Inflammatory macrophage treated with lipopolysaccharide for 1 hour (primary cell): ENCODE data around the gene LRP1B.

Experiments
- DNase-seq, 2 donors: peaks; one replicate each; pipeline ENCODE4 v3.0.0-alpha.2; 2020 to 2022

The LRP1B gene

DNA sequence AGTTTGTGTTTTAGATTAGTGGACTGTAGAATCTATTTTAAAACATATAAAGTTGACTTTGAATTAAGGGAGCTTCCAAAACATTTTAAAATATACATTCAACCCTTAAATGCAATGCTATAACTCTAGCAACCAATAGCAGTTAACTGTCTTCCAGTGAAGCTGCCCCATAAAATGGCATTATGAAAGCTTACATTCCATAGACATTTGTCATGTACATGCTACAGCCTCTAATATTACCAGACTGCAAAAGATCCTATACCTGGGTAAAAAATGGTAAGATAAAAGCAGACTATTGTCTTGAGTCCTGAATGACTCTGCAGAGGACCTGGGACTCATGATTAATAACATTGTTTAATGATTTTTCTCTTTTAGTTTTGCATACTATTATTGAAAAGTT, 489.4 kb downstream of the LRP1B start:
- no peak for DNase-seq

DNA sequence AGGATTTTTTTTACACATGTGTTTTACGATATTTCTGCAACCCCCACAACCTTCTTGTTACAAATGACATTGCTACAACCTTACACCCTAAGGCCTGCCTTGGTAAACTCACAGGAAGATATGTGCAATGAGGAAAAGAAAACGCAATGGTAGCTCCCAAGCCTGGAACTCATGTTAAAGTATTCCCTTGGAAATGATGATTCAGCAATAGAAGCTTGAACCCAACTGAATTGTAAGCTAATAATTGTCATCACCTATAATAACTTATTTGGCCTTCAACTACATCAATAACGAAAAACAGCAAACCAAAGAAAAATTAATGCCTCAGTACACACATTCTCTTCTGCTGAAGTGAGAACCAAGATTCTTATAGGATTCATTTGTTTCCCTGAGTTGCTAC, 491.0 kb downstream of the LRP1B start:
- DNase-seq = no peak

DNA sequence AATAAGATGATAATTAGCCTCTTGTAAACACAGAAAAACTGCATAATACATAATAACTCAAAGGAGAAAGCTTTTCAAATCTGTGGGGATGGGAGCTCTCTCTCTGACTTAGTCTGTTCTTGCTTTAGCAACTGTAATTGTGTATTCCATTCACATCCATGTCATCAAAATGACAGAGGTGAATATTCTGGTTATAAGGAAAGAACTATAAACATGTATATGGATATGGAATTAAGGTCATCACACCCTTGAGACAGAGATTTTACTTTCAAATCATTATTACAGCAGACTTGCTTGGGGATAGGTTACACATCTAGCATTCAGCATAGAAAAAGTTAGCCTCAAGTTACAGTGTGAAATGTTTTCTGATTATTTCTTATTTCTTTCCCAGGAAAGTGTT, 497.7 kb downstream of the LRP1B start:
- no peak for DNase-seq

DNA sequence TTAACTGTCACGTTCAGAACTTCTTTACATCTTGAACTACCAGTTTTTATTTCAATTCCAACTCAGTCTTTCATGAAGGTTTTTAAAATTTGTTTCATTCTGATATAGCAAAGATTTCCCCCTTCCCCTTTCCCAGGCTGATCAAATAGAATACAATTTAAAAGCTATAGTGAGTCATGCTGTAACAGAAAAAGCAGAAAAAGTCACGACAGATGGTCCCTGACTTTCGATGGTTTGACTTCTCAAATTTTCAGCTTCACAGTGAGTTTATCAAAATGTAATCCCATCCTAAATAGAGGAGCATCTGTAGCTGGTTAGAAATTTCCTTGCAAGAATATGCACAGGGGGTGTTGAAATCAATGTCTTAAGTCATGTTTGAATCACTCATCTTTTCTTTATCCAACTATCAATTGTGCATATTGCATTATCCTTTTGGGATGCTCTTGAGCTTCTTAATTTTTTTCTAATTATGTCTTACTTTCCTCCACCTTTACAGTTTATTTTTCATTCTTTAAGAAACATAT, 500.3 kb downstream of the LRP1B start:
- no peak for DNase-seq

DNA sequence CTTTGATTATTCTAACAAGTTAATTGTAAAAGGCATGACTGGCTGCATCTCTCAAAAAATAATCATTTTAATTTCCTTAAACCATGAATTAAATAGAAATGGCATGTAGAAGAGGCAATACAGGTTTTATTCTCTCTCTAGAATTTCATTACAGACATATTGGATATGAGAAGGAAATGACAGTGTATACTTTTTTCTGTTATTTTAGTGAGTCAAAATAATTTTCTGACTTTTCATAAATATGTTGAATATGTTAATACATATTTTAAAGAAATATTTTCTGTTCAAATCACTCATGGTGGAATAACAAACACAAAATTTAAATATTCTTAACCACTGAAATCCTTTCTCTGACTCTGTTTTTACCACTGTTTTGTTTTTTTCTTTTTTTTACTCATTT, 510.4 kb downstream of the LRP1B start:
- no peak for DNase-seq

DNA sequence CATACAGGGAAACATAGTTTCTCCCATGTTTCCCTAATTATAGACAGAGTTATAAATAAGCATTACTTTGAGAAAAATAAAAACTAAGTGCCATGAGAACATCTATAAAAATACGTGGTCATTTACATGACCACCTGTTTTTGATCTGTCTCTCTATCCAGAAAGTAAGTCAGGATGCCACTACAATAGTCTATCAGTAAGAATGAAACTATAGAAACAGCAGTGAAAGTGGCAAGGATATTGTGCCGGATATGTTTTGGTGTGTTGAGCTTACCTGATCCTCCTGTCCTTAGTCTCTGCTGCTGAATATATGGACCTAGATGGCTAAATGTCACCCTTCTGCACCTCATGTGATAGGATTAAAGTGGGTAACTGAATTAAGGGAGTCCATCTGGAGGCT, 512.4 kb downstream of the LRP1B start:
- DNase-seq = no peak

DNA sequence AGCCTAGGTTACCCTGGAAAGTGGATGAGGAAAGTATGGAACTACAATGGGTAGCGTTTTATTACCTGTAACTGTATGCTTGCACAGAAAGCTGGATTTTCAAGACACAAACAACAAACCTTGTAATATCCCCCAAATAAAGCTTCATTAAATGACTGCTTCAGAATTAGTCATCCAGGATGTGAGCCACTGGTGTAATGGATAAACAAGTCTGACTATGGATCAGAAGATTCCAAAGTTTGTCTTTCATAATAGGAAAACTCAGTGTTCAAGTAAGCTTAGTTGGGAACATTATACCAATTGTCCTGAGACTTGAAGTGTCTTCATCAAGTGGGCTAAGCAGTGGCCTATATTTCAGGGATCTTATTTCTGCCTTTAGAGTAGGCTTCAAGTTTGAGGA, 518.8 kb downstream of the LRP1B start:
- DNase-seq = no peak

DNA sequence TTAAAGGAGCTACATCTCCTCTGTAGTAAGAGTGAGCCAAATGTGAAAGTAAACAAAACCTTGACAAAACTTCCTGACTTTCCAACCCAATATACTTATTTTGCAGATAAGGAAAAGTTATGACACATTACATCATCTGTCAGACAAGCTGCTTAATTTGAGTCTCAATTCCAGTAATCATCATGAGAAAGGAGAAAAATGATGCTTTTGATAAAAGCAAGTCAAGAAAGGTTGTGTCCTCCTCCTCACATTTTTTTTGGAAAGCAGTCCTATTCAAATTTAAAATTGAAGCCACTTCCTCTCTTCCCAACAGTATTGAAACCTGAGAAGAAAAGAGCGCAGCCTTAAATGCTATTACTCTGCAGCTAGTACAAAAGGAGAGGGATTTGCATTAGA, 519.6 kb downstream of the LRP1B start:
- no peak for DNase-seq

DNA sequence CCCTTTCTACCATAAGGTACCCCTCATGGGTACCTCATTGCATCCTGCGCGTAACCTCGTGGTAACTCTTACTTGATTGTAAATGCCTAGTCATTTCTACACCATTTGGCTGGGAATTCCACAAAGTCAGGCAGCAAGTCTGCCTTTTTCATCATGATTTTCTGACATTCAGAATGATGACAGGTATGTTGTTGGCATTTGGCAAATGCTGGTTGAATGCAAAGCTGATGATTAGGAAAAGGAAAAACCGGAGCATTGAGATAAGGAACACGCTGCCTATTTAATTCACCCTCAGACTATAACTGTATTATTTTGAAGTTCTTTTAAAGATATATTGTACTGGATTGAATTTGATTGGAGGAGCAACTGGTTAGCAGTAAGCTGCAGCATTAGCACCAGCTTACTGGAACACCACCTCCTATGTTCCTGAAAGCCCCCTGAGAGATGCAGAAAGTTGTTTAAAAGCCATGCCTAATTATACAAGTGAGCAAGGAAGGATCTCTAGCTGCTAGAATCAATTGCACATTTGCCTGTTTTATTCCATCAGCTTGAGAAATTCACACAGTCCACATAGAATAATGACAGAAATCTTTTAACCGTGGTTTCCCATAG, 520.1 kb downstream of the LRP1B start:
- DNase-seq = no peak

DNA sequence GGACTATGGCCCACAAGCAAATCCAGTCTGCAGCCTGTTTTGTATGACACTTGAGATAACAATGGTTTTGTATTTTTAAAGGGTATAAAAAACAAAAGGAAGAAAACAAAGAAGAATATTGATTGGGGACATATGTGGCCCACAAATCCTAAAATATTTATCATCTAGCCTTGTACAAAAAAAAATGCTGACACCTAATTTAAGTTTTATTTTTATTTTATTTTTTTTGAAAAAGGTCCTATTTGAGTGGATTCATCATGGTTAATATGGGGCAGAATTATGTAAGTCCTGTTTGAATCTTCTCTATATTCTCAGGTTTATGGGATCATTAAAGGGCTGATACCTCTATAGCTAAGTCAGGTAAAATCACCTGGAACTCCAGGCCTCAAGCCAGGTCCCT, 525.7 kb downstream of the LRP1B start:
- no peak for DNase-seq

DNA sequence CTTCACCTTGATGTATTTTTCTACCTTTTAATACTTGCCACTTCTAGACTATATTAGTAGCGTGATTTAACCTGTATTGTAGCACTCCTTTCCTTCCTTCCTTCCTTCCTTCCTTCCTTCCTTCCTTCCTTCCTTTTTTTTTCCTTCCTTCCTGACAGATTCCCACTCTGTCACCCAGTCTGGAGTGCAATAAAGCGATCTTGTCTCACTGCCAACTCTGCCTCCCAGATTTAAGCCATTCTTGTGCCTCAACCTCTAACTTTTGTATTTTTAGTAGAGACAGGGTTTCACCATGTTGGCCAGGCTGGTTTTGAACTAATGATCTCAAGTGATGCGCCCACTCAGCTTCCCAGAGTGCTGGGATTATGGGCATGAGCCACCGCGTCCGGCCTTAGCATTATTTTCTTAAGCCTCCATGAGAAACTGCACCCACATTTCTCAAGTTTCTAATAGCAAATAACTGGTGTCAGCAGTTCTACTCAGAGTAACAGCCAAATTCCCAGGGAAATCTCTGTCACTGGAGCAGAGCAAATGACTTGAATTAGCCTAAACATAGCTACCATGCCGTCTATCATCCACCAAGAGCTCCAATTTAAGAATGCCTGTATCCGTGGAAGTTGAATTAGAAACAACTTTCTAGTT, 529.2 kb downstream of the LRP1B start:
- DNase-seq = no peak

DNA sequence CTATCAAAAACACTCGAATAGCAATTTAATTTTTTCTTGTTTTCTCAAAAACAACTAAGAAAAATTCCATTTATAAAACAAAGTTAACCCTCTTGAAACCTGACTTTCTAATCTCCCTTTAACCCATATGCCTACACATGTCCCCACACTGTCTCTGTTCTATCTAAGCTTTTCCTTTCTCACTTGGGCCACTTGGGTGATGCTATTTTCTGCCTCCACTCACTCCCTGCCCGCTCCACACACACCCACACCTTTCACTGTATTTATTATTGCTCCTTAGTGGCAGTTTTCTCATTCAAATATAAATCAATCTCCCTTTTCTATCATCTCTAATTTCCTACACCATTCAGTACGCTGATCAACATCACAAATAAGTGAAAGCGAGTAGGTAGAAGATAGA, 531.1 kb downstream of the LRP1B start:
- DNase-seq = no peak

DNA sequence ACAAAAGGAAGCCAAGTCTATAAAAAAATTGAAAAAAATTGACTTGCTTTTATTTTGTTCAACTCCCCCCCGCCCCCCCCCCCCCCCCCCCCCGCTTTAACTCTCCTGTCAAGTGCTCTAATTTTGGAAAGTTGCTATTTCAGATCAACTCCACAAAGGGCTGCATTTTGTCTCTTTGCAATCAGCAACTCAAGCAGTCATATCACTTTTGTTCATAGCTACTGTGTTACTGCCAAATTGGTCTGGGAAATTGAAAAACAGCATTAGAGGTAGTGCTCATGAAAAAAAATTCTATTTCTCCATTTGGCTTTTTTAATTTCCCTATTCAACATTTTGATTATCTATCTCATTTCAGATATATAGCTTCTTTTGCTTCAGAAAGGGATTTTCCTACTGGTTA, 531.8 kb downstream of the LRP1B start:
- no peak for DNase-seq

DNA sequence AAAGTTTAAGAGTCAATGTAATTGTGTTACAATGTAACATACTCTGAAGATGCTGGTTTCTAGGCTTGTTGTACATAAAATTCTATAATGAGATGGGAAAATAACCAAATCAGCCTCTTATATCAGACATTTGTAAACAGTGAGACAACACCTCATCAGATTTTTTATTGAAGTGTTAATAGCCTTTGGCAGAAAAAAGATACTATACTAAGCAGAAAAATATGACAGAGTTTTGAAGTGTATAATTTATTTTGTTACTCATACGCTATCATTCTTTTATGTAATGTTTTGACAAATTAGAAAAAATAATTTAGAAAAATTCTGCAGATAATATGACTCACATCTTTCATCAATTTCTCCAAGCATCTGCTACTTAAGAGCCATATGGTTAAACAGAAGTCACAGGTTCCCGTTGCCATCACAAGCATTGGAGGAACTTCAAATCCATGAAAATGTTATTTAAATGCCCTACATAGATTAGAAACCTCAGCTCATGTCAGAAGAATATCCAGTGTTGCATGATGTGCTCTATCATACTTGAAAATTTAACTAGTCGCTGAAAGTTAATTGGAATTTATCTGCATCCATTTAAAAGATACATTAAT, 535.4 kb downstream of the LRP1B start:
- no peak for DNase-seq

DNA sequence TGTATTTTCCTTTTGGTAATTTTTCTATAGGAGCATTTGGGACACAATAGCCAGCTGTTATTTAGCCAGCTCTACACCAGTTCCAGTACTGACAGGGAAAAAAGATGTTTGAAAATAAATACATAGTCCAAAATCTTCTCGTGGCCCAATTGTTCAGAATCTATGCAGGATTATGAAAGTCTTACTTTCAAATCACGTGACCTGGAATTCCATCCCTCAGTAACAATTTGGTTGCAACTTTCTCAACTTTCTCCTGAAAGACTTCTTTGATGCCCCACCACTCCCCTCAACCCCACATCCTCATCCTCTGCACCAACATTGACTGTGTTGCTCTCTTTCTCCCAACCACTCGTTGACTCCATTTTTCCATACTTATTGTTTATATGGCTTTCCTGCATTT, 539.0 kb downstream of the LRP1B start:
- no peak for DNase-seq

DNA sequence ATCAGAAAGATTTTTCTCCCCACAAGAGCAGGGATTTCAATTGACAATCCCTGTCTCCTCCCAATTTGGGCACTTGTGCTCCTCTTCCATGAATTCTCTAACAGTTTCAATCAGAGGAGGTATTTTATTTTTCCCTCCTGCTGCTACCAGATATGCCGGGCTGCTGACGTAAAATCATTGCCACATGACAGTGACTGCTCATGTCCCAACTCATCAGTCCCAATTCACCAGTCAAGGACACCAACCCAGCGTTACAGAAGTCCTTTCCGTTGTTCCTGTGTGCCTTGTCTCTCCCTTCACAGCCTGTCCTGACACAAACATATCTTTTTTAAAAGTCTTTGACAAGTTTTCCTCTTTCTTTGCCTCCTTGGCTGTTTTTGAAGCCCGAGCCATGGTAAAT, 540.2 kb downstream of the LRP1B start:
- no peak for DNase-seq

DNA sequence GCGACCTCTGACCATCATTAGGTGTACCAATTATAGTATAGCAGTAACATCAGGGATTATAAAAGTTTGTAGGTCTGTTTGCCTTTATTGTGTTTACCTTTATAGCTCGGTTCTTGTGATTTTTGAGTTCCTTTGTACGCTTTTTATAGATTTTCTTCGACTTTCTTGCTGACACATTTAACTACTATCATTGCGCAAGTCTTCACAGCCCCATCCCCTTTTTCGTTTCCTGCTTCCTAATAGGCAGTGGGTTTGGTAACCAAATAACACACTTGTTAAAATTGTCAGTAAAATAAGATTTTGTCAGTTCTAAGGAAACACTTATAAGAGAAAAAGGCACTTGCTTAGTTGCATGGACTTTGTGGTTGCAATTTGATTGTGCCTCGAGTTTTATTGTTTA, 541.5 kb downstream of the LRP1B start:
- no peak for DNase-seq

DNA sequence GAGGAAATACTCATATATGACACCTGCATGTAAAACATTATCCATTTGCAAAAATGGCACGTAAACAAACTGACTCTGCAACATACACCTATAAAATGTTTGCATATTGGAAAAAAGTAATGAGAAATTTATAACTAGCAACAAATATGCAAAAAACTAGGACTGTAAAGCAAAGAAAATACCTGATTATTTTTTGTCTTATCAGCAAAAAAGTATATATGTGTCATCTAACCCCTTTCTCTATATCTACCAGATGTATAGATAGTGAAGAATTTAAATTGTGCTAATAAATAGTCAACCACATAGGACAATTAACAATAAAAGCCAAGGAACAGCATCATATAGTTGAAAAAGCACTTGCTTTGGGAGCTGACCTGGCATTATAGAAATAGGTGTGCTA, 543.8 kb downstream of the LRP1B start:
- DNase-seq = no peak

DNA sequence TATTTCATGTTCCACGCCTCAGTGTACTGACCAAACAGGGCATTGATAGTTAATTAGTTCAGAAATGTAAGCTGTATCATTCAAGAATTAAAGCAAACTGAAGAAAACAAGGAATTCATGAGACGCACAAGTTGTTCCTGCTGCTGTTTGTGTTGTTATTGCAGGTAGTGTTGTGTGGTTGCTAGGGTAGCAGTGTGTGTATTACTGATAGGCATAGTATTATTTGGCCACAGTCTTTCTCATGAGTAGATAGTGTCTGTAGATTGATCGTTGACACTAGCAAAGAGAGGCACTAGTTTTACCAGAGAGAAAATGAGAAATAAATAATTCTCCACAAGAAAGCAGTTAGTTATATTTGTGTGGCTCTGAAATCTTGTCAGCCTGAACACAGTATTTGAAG, 548.6 kb downstream of the LRP1B start:
- DNase-seq = no peak

DNA sequence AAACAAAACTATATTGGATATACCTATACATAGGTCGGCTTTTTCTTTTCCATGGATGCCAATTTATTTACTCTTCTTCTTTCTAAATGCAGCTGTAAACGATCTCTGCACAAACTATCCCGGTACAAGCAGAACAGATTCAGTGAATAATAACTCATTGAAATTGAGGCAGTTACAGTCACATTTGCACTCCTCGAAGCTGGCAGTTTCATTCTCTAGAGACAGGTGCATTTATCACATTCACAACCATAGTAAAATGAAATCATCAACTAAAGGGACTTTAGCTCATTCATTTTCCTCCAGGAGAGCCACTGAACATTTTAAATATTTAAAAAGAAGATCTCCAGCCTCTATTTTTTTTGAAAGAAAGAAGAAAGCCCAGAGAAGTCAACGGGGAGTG, 551.7 kb downstream of the LRP1B start:
- no peak for DNase-seq

DNA sequence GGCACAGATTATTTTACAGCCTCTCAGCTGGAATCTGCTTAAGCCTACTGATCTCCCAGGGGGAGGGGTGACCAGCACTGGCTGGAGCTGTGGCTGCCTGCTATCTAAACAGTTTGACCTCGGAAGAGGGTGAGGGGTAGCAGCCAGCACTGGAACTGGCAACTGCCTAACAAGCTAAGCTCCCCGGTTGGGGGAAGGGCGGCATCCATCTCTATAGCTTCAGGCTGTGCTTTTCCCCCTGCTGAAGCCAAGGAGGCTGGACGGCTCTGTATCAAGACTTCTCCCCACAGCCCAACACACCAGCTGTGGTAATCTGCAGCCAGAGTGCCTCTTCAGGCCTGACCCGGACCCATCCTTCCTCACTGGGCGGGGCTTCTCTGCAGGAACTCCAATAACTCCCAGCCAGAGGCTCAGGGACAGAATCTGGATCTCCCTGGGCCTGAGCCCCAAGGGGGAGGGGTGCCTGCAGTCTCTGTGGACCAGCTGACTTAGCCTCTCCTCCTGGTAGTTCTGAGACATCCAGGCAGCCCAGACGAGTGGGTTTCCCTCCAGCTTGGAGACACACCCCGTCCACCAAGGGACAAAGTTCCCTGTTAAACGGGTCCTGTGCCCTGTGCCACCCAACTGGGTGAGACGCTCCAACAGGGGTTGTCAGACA, 560.2 kb downstream of the LRP1B start:
- DNase-seq = no peak

DNA sequence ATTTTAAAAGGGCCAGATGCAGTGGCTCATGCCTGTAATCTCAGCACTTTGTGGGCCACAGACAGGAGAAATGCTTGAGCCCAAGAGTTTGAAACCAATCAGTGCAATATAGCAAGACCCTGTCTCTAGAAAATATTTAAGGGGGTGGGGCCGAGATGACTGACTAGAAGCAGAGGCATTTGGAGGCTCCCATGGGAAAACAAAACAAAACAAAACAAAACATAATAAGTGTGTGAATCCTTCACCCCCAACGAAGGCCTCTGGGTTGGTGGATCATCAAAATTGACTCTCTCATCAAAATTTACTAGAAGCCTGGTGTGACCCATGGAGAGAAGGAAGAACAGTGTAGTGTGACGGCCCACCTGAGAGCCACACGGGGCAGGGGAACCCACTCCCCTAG, 560.9 kb downstream of the LRP1B start:
- no peak for DNase-seq

DNA sequence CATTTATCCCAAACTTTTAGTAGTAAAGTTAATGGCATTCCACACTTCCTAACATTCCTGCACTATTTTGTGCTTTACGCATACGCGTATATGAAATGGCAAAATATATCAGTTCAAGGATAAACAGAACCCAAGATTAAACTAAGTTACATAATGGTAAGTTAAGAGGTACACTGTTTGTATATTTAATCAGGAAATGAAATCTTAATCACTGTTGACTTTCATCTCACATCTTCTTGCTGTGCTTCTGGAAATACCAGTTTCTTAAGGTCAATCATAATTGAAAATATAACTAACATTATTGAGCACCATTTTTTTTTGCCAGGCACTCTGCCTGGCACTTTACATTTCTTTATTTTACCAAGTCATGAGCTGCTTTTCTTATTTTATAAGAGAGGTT, 565.2 kb downstream of the LRP1B start:
- no peak for DNase-seq

DNA sequence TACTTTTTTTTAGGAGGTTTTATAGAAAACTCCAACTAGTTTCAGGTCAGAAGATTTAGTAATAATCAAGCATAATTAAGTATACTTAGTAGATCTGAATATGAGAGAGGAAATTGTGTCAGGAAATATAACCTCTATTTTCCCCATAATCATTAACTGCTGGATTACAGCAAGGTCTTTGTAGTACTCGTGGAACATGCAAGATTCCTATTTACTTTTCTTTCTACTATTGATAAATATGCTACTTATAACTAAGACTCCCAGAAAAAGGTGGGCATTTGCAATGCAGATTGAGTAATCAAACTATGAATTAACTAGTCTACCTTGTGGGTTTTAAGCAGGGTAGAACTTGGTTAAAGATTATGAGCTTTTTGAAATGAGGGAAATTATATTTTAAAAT, 570.1 kb downstream of the LRP1B start:
- DNase-seq = no peak
